ENCODE measurements around the gene LRRC49. TPM values are rescaled to one million over a fixed set of nuclear protein-coding genes. Genes with fewer than 3 reads are reported as not detected.
"Not testable (repeated sequence)": the region's sequence is repeated elsewhere in the genome, so short reads cannot be mapped to it uniquely, and the experiment has no call there.

LRRC49 gene
- total RNA-seq, 1 experiment from 2014 or later = 7.4 TPM

DNA sequence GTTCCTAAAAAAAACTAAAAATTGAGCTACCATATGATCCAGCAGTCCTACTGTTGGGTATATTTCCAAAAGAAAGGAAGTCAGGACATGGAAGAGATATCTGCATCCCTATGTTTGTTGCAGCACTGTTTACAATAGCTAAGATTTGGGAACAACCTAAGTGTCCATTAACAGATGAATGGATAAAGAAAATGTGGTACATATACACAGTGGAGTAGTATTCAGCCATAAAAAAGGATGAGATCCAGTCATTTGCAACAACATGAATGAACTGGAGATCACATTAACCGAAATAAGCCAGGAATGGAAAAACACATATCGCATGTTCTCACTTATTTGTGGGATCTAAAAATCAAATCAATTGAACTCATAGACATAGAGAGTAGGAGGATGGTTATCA lies 29.5 kb downstream of the LRRC49 start:
- no peaks in the 10 kb centered on the region for H4K20me1 ChIP-seq (ENCODE audit: insufficient read depth)
- H3K9me2 ChIP-seq (ENCODE audit: insufficient read depth) = no peaks in the 10 kb centered on the region
- no peaks in the 10 kb centered on the region for H3K79me2 ChIP-seq (ENCODE audit: insufficient read depth, low read length)
- no peak for ATAC-seq
- DNase-seq (ENCODE audit: low read depth, low spot score) = no peak
- H3K4me2 ChIP-seq (ENCODE audit: low read length) = no peak overlapping the region
- H3K27ac ChIP-seq (ENCODE audit: low read depth, low read length) = no peak overlapping the region
- intact Hi-C loops (cut with micrococcal nuclease) = no loop called here
- BruUV-seq (replicated peaks) = no TSS peak
- H3K4me3 ChIP-seq (replicated peaks in 1 of 2; ENCODE audit: low read depth in 1 of 2, low read length in 2 of 2) = no peak overlapping the region
- no peak for TF ChIP-seq TCF7L2 (IDR thresholded peaks at IDR 0.05; ENCODE audit: borderline replicate concordance, extremely low read depth, insufficient read depth, insufficient read length)
- TF ChIP-seq, protein P1, sequence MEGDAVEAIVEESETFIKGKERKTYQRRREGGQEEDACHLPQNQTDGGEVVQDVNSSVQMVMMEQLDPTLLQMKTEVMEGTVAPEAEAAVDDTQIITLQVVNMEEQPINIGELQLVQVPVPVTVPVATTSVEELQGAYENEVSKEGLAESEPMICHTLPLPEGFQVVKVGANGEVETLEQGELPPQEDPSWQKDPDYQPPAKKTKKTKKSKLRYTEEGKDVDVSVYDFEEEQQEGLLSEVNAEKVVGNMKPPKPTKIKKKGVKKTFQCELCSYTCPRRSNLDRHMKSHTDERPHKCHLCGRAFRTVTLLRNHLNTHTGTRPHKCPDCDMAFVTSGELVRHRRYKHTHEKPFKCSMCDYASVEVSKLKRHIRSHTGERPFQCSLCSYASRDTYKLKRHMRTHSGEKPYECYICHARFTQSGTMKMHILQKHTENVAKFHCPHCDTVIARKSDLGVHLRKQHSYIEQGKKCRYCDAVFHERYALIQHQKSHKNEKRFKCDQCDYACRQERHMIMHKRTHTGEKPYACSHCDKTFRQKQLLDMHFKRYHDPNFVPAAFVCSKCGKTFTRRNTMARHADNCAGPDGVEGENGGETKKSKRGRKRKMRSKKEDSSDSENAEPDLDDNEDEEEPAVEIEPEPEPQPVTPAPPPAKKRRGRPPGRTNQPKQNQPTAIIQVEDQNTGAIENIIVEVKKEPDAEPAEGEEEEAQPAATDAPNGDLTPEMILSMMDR (IDR thresholded peaks at IDR 0.05 in 2 of 3, conservative IDR thresholded peaks at IDR 0.05 in 1 of 3; ENCODE audit: borderline replicate concordance in 1 of 3, insufficient read depth in 1 of 3, low read depth in 2 of 3, low read length in 2 of 3) = no peak
- H3K36me3 ChIP-seq (ENCODE audit: control insufficient read depth in 1 of 2, insufficient read depth in 2 of 2, low read length in 2 of 2) = no peaks in the 10 kb centered on the region
- H3K27me3 ChIP-seq (ENCODE audit: insufficient read depth, low read length) = no peaks in the 10 kb centered on the region
- H3K9ac ChIP-seq (ENCODE audit: low read length) = no peak overlapping the region
- H3K4me1 ChIP-seq (ENCODE audit: control insufficient read depth in 1 of 2, insufficient read depth in 2 of 2, low read length in 2 of 2) = no peaks in the 10 kb centered on the region
- ChIA-PET RAD21 (ENCODE audit: low non-redundant PET in 1 of 2, low total read pairs in 2 of 2, uncharacterized antibody in 2 of 2, unreplicated experiment in 2 of 2) (no interaction called here), POLR2A (no interaction called here), CTCF (no interaction called here)
- H3K9me3 ChIP-seq (ENCODE audit: control insufficient read depth in 1 of 2, insufficient read depth in 1 of 2, low read depth in 1 of 2, low read length in 2 of 2) = no peaks in the 10 kb centered on the region
- H2AFZ ChIP-seq (ENCODE audit: low read depth, low read length, poor library complexity, severe bottlenecking) = no peak overlapping the region

DNA sequence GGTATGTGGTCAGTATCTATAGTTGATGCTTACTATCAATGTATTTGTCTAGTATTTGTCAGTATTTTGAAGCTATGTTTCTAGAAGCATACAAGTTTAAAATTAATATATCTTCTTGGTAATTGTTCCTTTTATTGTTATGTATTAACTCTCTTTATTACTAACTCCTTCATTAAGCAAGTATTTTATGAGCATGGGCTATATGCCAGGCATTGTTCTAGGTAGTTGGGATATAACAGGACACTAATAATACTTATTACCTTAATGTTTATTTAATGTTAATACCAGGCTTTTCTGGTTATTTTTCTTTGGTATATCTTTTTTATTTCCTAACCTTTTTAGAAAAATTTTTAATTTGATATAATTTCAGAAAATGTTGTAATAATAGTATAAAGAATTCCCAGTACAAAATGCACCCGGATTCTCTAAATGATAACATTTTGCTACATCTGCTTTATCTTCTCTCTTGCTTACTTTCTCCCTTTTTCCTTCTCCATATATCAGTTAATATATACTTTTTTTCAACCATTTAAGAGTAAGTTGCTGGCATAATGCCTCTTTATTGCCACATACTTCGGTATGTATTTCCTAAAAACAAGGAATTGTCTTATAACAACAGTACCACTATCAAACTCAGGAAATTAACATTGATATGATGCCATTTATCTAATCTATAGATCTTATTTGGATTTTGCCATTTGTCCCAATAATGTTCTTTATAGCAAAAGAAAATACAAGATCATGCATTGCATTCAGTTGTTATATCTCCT lies 30.9 kb downstream of the LRRC49 start:
- H3K9ac ChIP-seq (ENCODE audit: low read length) = no peak overlapping the region
- H3K4me1 ChIP-seq (ENCODE audit: control insufficient read depth in 1 of 2, insufficient read depth in 2 of 2, low read length in 2 of 2) = no peaks in the 10 kb centered on the region
- DNase-seq (ENCODE audit: low read depth, low spot score) = no peak
- intact Hi-C loops (cut with micrococcal nuclease) = no loop called here
- H3K79me2 ChIP-seq (ENCODE audit: insufficient read depth, low read length) = no peaks in the 10 kb centered on the region
- BruUV-seq (replicated peaks) = no TSS peak
- no peak overlapping the region for H3K4me3 ChIP-seq (replicated peaks in 1 of 2; ENCODE audit: low read depth in 1 of 2, low read length in 2 of 2)
- H3K9me3 ChIP-seq (ENCODE audit: control insufficient read depth in 1 of 2, insufficient read depth in 1 of 2, low read depth in 1 of 2, low read length in 2 of 2) = no peaks in the 10 kb centered on the region
- H2AFZ ChIP-seq (ENCODE audit: low read depth, low read length, poor library complexity, severe bottlenecking) = no peak overlapping the region
- POLR2A ChIA-PET = no interaction called here
- RAD21 ChIA-PET (ENCODE audit: low non-redundant PET in 1 of 2, low total read pairs in 2 of 2, uncharacterized antibody in 2 of 2, unreplicated experiment in 2 of 2) = no interaction called here
- CTCF ChIA-PET = no interaction called here
- ATAC-seq = no peak
- no peaks in the 10 kb centered on the region for H3K27me3 ChIP-seq (ENCODE audit: insufficient read depth, low read length)
- TF ChIP-seq EZH2phosphoT487 (IDR thresholded peaks at IDR 0.05; ENCODE audit: borderline replicate concordance) (no peak), SRF (IDR thresholded peaks at IDR 0.05; ENCODE audit: low read depth) (no peak), YY1 (IDR thresholded peaks at IDR 0.05; ENCODE audit: extremely low read depth, insufficient replicate concordance, low read depth, low read length) (no peak), ZFX (IDR thresholded peaks at IDR 0.05) (no peak), ZNF274 (IDR thresholded peaks at IDR 0.05; ENCODE audit: low read depth, low read length) (no peak), EGR1 (IDR thresholded peaks at IDR 0.05; ENCODE audit: low read depth) (no peak)
- no peak overlapping the region for H3K4me2 ChIP-seq (ENCODE audit: low read length)
- no peaks in the 10 kb centered on the region for H3K36me3 ChIP-seq (ENCODE audit: control insufficient read depth in 1 of 2, insufficient read depth in 2 of 2, low read length in 2 of 2)
- no peak overlapping the region for H3K27ac ChIP-seq (ENCODE audit: low read depth, low read length)
- H4K20me1 ChIP-seq (ENCODE audit: insufficient read depth) = no peaks in the 10 kb centered on the region
- H3K9me2 ChIP-seq (ENCODE audit: insufficient read depth) = no peaks in the 10 kb centered on the region

DNA sequence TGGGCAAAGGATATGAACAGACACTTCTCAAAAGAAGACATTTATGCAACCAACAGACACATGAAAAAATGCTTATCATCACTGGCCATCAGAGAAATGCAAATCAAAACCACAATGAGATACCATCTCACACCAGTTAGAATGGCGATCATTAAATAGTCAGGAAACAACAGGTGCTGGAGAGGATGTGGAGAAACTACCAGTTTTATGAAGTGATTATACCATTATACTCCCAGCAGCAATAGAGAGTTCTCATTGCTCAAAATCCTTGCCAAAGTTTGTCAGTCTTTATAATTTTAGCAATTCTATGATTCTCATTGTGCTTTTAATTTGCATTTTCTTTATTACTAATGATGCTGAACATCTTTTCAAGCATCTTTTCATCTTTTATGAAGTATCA lies 34.3 kb downstream of the LRRC49 start:
- POLR2A ChIA-PET; BruUV-seq (replicated peaks); H3K79me2 ChIP-seq (ENCODE audit: insufficient read depth, low read length); H3K4me1 ChIP-seq (ENCODE audit: control insufficient read depth in 1 of 2, insufficient read depth in 2 of 2, low read length in 2 of 2); H2AFZ ChIP-seq (ENCODE audit: low read depth, low read length, poor library complexity, severe bottlenecking); H3K27me3 ChIP-seq (ENCODE audit: insufficient read depth, low read length); H3K9me2 ChIP-seq (ENCODE audit: insufficient read depth); ATAC-seq; H3K9ac ChIP-seq (ENCODE audit: low read length); DNase-seq (ENCODE audit: low read depth, low spot score); H3K9me3 ChIP-seq (ENCODE audit: control insufficient read depth in 1 of 2, insufficient read depth in 1 of 2, low read depth in 1 of 2, low read length in 2 of 2); RAD21 ChIA-PET (ENCODE audit: low non-redundant PET in 1 of 2, low total read pairs in 2 of 2, uncharacterized antibody in 2 of 2, unreplicated experiment in 2 of 2); H3K4me2 ChIP-seq (ENCODE audit: low read length); CTCF ChIA-PET; H3K36me3 ChIP-seq (ENCODE audit: control insufficient read depth in 1 of 2, insufficient read depth in 2 of 2, low read length in 2 of 2); H4K20me1 ChIP-seq (ENCODE audit: insufficient read depth); intact Hi-C loops (cut with micrococcal nuclease); H3K27ac ChIP-seq (ENCODE audit: low read depth, low read length); H3K4me3 ChIP-seq (replicated peaks in 1 of 2; ENCODE audit: low read depth in 1 of 2, low read length in 2 of 2): not testable (repeated sequence)
